Activated CD8-positive, alpha-beta memory T cell treated with anti-CD3 and anti-CD28 coated beads for 48 hours (primary cell): ENCODE measurements around the gene CHD5.
"Not testable (repeated sequence)": the region's sequence is repeated elsewhere in the genome, so short reads cannot be mapped to it uniquely, and the experiment has no call there.

ENCODE experiments used
- DNase-seq, 3 experiments: peaks; one replicate each; pipeline ENCODE4 v3.0.0-alpha.2; 2020; ENCODE audit warnings: low read depth in 2 of 3, low spot score in 2 of 3

CHD5 gene

GRCh38 chr1:6180268-6180706 lies at the start of gene CHD5:
TSS of gene CHD5 (minus strand) at chr1:6180321. CDS start at chr1:6180023, 298 bp downstream.
- DNase-seq = no peak

- no peak for DNase-seq
Observed at GRCh38 chr1:6225651-6226050, 45.5 kb upstream of the CHD5 start.

- DNase-seq = no peak
Observed at GRCh38 chr1:6224718-6225117, 44.6 kb upstream of the CHD5 start.

- DNase-seq = no peak
Observed at GRCh38 chr1:6223617-6224016, 43.5 kb upstream of the CHD5 start.

GRCh38 chr1:6222636-6223035 lies 42.5 kb upstream of the CHD5 start:
- no peak for DNase-seq

- DNase-seq = no peak
Observed at GRCh38 chr1:6221210-6221784, 41.2 kb upstream of the CHD5 start.

GRCh38 chr1:6220236-6220635 lies 40.1 kb upstream of the CHD5 start:
- no peak for DNase-seq

GRCh38 chr1:6219641-6220040 lies 39.5 kb upstream of the CHD5 start:
- not testable (repeated sequence) for DNase-seq

- DNase-seq = no peak
Observed at GRCh38 chr1:6218375-6219164, 38.4 kb upstream of the CHD5 start.

GRCh38 chr1:6212193-6212959 lies 32.3 kb upstream of the CHD5 start:
- no peak for DNase-seq

GRCh38 chr1:6211731-6212130 lies 31.6 kb upstream of the CHD5 start:
- DNase-seq = no peak

GRCh38 chr1:6210591-6211355 lies 30.7 kb upstream of the CHD5 start:
- no peak for DNase-seq

- no peak for DNase-seq
Observed at GRCh38 chr1:6209661-6210580, 29.8 kb upstream of the CHD5 start.

- no peak for DNase-seq
Observed at GRCh38 chr1:6208723-6209660, 28.9 kb upstream of the CHD5 start.

GRCh38 chr1:6207921-6208320 lies 27.8 kb upstream of the CHD5 start:
- DNase-seq = no peak

- no peak for DNase-seq
Observed at GRCh38 chr1:6207075-6207885, 27.2 kb upstream of the CHD5 start.

GRCh38 chr1:6206520-6206855 lies 26.4 kb upstream of the CHD5 start:
- no peak for DNase-seq

GRCh38 chr1:6205849-6206519 lies 25.9 kb upstream of the CHD5 start, which contains the start of gene RNF207:
TSS of gene RNF207 (plus strand) at chr1:6206119. CDS start at chr1:6206536, 417 bp downstream.
- peak in 1 of 3 experiments; percentile 55 for DNase-seq
